SK-N-SH treated with all-trans-retinoic acid at 6 μM for 48 hours (cell line): Measurements from ENCODE around the gene ERGIC1.

ENCODE experiments used
- ARNTL ChIP-seq: fragments of 450-650 bp; formaldehyde crosslinking; IDR thresholded peaks from 2 replicates; pipeline ENCODE4 v1.5.0; 2020; ENCODE audit warnings: low read depth, mild to moderate bottlenecking, moderate library complexity, borderline replicate concordance
- CSDC2 ChIP-seq: fragments of 250-450 bp; sonication (Bioruptor Pico); IDR thresholded peaks from 2 replicates; pipeline ENCODE4 v1.5.0; 2020; ENCODE audit warnings: mild to moderate bottlenecking, moderate library complexity

- no peak for TF ChIP-seq ARNTL (CRISPR knock-in tag)
- TF ChIP-seq CSDC2 (CRISPR knock-in tag), result no peak
Measured at GRCh38 chr5:172791286-172791685, 42.8 kb upstream of the ERGIC1 start.
